GM19324 (cell line): ENCODE data around the gene SPG7.

Experiments
- ATAC-seq: cut with Tn5 transposase; IDR thresholded peaks from one replicate; pipeline ENCODE4 v1.9.1; 2021; ENCODE audit warnings: mild to moderate bottlenecking, moderate library complexity; ENCODE audit not compliant: unreplicated experiment, low FRiP score

The SPG7 gene

DNA sequence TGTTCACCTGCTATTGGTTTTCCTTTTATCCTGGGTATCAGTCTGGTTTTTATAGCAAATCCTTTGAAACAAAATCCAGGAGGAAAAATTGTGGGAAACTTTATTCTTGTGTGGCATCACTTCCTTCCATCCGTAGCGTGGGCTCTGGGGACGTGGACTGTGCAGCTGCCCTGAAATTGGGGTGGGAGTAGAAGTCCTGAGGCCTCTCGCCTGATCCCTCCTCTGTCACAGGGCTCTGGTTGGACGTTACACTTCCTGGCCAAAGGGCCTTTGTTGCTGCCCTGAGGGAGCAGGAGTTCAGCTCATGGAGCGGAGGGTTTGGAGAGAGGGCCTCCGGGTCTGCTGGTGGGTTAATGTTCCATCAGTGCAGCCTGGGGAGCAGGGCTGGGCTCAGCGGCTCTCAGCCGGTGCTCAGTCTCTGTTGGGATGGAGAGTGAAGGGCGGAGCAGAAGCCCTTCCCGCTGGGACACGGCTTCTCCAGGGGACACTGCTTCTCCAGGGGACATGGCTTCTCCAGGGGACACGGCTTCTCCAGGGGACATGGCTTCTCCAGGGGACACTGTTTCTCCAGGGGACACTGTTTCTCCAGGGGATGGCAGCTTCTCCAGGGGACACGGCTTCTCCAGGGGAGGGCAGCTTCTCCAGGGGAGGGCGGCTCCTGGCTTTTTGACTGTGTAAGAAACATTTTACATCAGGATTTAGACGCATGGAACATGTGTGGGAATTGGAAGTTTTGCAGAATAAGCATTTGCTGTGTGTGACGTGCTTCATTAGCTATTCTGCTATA, 37.0 kb downstream of the SPG7 start:
- no peak for ATAC-seq

- ATAC-seq: no peak
These were observed 37.8 kb downstream of the SPG7 start for GRCh38 chr16:89545831-89546574.

DNA sequence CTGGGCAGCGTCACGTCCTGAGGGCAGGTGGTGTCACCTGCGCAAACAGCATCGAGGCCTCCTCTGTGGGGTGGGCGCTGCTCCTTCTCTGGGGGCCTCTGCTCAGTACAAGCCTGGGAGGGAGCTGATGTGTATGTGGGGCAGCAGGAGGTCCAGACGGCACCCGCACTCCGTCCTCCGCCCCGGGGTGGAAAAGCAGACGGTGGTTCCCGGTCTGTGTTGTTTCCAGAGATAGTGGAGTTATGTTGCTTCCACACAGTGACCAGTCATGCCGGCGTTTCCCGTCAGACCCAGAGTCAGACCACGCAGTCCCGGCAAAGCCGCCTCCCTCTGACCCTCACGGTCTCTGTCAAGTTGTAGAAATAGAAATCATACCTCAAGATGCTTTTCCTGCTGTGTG, 38.6 kb downstream of the SPG7 start:
- ATAC-seq: no peak

DNA sequence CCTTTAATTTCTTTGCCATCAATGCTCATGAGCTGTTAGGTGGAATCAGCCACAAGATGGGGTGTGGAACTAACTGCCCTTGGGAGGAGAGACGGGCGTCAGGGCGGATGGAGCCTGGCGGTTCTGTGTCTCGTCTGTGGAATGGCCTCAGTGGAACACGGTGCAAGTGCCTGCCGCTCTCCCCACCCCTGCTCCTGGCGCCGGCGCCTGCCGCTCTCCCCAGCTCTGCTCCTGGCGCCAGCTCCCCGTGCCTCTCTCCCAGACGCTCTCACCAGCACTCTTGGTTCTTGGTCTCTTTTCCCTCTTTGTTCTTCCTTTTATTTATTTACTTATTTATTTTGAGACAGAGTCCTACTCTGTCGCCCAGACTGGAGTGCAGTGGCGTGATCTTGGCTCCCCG, 39.1 kb downstream of the SPG7 start:
- ATAC-seq: no peak

DNA sequence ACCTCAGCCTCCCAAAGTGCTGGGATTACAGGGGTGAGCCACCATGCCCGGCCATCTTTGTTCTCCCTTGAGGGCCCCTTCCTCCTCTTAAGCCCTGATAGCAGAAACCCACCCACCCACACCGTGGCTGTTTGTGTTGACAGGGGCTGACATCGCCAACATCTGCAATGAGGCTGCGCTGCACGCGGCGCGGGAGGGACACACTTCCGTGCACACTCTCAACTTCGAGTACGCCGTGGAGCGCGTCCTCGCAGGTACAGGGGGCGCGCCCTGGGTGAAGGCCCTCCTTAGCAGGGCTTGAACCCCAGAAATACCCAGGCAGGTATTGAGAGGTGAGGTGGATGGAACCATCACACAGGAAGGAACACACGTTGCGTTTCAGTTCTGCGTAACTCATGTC, 39.7 kb downstream of the SPG7 start:
- no peak for ATAC-seq

- no peak for ATAC-seq
These were observed 40.3 kb downstream of the SPG7 start for GRCh38 chr16:89548344-89549006.

DNA sequence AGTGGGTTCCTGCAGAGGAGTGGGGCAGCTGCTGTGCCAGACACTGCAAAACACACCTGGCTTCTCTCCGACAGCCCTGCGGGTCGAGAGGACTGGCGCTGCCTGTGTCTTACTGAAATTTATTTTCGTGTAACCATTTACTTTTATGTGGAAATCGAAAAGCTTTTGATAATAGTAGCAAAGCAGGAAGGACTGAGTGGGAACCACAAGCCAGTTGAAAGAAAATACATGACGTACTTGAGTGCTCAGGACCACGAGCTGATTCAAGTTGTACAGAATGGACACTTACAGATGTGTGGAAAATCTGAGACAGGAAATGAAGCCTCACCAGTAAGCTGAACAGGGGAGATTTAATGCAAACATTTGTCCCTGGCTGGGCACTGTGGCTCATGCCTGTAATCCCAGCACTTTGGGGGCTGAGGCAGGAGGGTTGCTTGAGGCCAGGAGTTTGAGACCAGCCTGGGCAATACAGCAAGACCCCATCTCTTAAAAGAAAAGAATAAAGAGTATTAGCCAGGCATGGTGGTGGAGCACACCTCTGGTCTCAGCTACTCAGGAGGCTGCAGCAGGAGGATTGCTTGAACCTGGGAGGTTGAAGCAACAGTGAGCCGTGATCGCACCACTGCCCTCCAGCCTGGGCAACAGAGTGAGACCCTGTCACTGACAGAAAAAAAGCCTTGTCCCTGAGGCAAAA, 41.0 kb downstream of the SPG7 start:
- no peak for ATAC-seq

DNA sequence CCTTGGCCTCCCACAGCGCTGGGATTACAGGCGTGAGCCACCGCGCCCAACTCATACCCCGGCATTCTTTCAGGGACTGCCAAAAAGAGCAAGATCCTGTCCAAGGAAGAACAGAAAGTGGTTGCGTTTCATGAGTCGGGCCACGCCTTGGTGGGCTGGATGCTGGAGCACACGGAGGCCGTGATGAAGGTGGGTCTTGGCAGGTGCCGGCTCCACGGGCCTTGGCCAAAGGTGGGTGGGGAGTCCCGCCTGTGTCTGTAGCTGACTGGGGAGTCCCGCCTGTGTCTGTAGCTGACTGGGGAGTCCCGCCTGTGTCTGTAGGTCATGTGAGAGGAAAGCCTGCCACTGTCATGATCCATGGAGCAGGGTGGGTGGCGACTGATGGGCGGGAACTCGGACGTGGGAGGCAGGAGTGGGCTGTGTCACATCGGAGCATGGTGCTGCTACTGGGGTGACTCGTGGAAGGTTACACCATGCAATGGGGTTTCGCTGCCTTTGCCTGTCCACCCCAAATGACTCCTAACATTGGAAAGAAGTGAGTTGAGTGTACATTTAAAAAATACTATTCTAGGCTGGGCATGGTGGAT, 42.3 kb downstream of the SPG7 start:
- no peak for ATAC-seq

DNA sequence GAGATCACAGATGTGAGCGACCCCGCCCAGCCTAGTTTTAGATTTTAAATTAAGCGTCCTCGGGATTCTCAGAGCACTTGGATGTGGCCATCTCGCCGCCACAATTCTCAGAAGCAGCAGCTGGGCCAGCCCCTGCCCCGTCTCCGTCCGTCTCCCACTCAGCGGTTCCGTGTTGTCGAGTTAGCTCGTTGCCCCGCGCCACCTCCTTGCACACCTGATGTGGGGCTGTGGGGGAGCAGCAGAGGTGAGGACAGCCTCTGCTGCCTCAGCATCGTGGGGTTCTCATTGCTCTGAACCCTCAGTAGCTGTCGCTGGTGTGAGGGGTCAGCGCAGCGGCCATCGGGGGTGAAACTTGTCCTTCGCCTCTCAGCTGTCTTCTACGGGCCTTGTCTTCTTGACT, 44.1 kb downstream of the SPG7 start:
- no peak for ATAC-seq

- no peak for ATAC-seq
These were observed 44.7 kb downstream of the SPG7 start for GRCh38 chr16:89552913-89553312.

- no peak for ATAC-seq
These were observed 45.5 kb downstream of the SPG7 start for GRCh38 chr16:89553733-89554132.

- ATAC-seq: no peak
These were observed 46.1 kb downstream of the SPG7 start for GRCh38 chr16:89554343-89554742.

GRCh38 chr16:89555265-89555664, 47.1 kb downstream of the SPG7 start:
- ATAC-seq: no peak

DNA sequence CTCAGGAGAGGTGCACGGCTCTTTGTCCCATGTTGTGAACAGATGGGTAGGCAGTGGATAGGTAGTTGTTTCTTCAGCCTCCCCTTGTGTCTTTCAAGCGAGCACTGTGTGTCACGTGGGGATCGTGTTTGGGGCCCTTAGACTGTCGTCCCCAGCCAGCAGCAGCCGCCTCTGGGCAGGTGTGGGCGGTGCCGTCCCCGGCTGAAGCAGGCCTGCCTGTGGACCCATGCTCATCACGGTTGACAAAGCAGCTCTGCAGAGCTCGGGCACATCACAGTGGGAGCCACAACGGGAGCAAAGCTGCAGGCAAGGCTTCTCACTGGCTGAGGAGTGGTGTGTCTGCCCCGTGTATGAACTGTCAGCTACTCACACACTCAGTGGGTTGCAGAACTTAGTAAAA, 47.6 kb downstream of the SPG7 start:
- no peak for ATAC-seq

GRCh38 chr16:89556750-89557689, 48.8 kb downstream of the SPG7 start:
- ATAC-seq: no peak

- ATAC-seq: no peak
These were observed 49.7 kb downstream of the SPG7 start for GRCh38 chr16:89557690-89558490.

DNA sequence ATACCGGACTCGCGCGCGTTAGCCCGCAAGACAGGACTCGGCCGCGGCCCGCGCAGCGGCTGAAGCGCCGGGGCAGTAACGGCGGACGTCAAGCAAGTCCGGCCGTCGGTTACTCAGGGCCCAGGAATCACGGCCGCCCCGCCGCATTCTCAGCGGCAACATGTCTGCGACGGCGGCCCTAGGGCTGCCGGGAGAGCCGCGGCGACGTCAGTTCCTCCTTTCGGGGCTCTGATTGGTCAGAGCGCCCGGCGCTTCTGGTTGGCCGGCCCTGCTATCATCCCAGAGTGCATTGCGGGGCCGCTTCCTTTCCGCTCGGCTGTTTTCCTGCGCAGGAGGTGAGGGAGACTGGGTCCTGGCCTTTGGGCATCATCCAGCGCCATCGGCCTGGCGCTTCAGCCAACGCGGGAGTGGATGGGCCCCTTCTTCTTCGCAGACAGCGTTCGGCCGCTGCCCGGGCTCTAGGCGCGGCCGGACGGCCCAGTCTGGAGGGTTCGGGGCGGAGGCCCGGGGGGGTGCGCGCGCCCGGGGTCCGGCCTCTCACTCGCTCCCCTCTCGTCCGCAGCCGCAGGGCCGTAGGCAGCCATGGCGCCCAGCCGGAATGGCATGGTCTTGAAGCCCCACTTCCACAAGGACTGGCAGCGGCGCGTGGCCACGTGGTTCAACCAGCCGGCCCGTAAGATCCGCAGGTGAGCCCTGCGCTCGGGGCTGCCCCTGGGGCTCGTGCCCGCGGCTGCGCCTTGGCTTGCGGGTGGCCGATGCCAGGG, 52.4 kb downstream of the SPG7 start, which contains the start of gene RPL13:
RPL13 (plus strand) TSS at position 305 of the 764 bp plus-strand sequence; CDS start at position 583, 278 bp downstream.
- peak; percentile 91 for ATAC-seq
